ENCODE measurements around the gene MYO1D.

The MYO1D gene

GRCh38 chr17:32516940-32517701 lies 359.8 kb downstream of the MYO1D start:
- H3K4me3 ChIP-seq (ENCODE audit: low read depth, low read length) = no peak overlapping the region

GRCh38 chr17:32516450-32516849 lies 360.5 kb downstream of the MYO1D start:
- H3K4me3 ChIP-seq (ENCODE audit: low read depth, low read length) = no peak overlapping the region

- no peak overlapping the region for H3K4me3 ChIP-seq (ENCODE audit: low read depth, low read length)
Observed at GRCh38 chr17:32515677-32516383, 361.1 kb downstream of the MYO1D start.

- H3K4me3 ChIP-seq (ENCODE audit: low read depth, low read length) = no peak overlapping the region
Observed at GRCh38 chr17:32514606-32515005, 362.3 kb downstream of the MYO1D start.

GRCh38 chr17:32513579-32513978 lies 363.3 kb downstream of the MYO1D start:
- no peak overlapping the region for H3K4me3 ChIP-seq (ENCODE audit: low read depth, low read length)

- H3K4me3 ChIP-seq (ENCODE audit: low read depth, low read length) = no peak overlapping the region
Observed at GRCh38 chr17:32512328-32512727, 364.6 kb downstream of the MYO1D start.

- no peak overlapping the region for H3K4me3 ChIP-seq (ENCODE audit: low read depth, low read length)
Observed at GRCh38 chr17:32510466-32510865, 366.5 kb downstream of the MYO1D start.

- no peak overlapping the region for H3K4me3 ChIP-seq (ENCODE audit: low read depth, low read length)
Observed at GRCh38 chr17:32508926-32509325, 368.0 kb downstream of the MYO1D start.

GRCh38 chr17:32504166-32504990 lies 372.5 kb downstream of the MYO1D start:
- H3K4me3 ChIP-seq (ENCODE audit: low read depth, low read length) = no peak overlapping the region

- no peak overlapping the region for H3K4me3 ChIP-seq (ENCODE audit: low read depth, low read length)
Observed at GRCh38 chr17:32503251-32504165, 373.4 kb downstream of the MYO1D start.

- no peak overlapping the region for H3K4me3 ChIP-seq (ENCODE audit: low read depth, low read length)
Observed at GRCh38 chr17:32502710-32503109, 374.2 kb downstream of the MYO1D start.

- H3K4me3 ChIP-seq (ENCODE audit: low read depth, low read length) = no peak overlapping the region
Observed at GRCh38 chr17:32502013-32502412, 374.9 kb downstream of the MYO1D start.

GRCh38 chr17:32498391-32498790 lies 378.5 kb downstream of the MYO1D start:
- H3K4me3 ChIP-seq (ENCODE audit: low read depth, low read length) = no peak overlapping the region

GRCh38 chr17:32497431-32498205 lies 379.3 kb downstream of the MYO1D start:
- H3K4me3 ChIP-seq (ENCODE audit: low read depth, low read length) = no peak overlapping the region

- H3K4me3 ChIP-seq (ENCODE audit: low read depth, low read length) = no peak overlapping the region
Observed at GRCh38 chr17:32496395-32497073, 380.4 kb downstream of the MYO1D start.

GRCh38 chr17:32495359-32496231 lies 381.3 kb downstream of the MYO1D start:
- no peak overlapping the region for H3K4me3 ChIP-seq (ENCODE audit: low read depth, low read length)

GRCh38 chr17:32494621-32495358 lies 382.1 kb downstream of the MYO1D start:
- no peak overlapping the region for H3K4me3 ChIP-seq (ENCODE audit: low read depth, low read length)

Data from iPS-11a (cell line).